Right lobe of liver (tissue), 6 donors: ENCODE results near the gene FBXO47. TPM values are rescaled to one million over a fixed set of nuclear protein-coding genes. Genes with fewer than 3 reads are reported as not detected.

Experiments used
- ATAC-seq, 4 donors: fragments of 200-7000 bp; cut with Tn5 transposase; one replicate each; pipeline ENCODE4 v1.9.1; 2020; ENCODE audit warnings: mild to moderate bottlenecking in 4 of 4, moderate library complexity in 4 of 4
- DNase-seq, 3 donors: peaks; one replicate each; pipeline ENCODE4 v3.0.0-alpha.2; 2020
- H3K27ac ChIP-seq, 3 donors: fragments of 200-600 bp; one replicate each; pipeline ENCODE4 v1.8.0; 2022
- H3K27me3 ChIP-seq, 2 donors: fragments of 200-600 bp; one replicate each; pipeline ENCODE4 v1.8.0; 2022
- H3K36me3 ChIP-seq, 4 donors: fragments of 200-600 bp; sonication (generic) in 1 of 4; one replicate each; pipeline versions ENCODE4 v1.5.1 to v1.8.0; 2017 to 2022; ENCODE audit warnings: control low read depth in 1 of 4
- H3K4me1 ChIP-seq, 4 donors: fragments of 200-600 bp; sonication (generic) in 1 of 4; one replicate each; pipeline versions ENCODE4 v1.5.1 to v1.8.0; 2017 to 2022; ENCODE audit warnings: control low read depth in 1 of 4
- H3K4me3 ChIP-seq, 3 donors: fragments of 200-600 bp; one replicate each; pipeline ENCODE4 v1.8.0; 2022
- H3K9me3 ChIP-seq, 4 donors: fragments of 200-600 bp; sonication (generic) in 1 of 4; one replicate each; pipeline versions ENCODE4 v1.5.1 to v1.8.0; 2017 to 2022; ENCODE audit warnings: control low read depth in 1 of 4
- POLR2A ChIP-seq: fragments of 450-650 bp; IDR thresholded peaks from one replicate; pipeline ENCODE4 v1.6.1; 2017; ENCODE audit warnings: antibody characterized with exemption, mild to moderate bottlenecking
- WGBS: methylation state at CpG from one replicate; pipeline ENCODE4 v1.1.6; 2018; ENCODE audit warnings: low coverage, low lambda C conversion rate; ENCODE audit not compliant: insufficient coverage; ENCODE audit errors: missing lambda C conversion rate; 5-methylcytosine and 5-hydroxymethylcytosine counted together
- intact Hi-C, 2 donors: fragments of 100-400 bp; cut with DNase I; formaldehyde crosslinking; loops; one replicate each; pipeline versions ENCODE4 v1.11.2 to v1.14.1; 2022
- total RNA-seq, 6 experiments: library from RNA; depleted of rRNA in 2 of 6; stranded (reverse); fragments of >200 nt in 2 of 6; fragmentation: NEBNext Ultra II Directional in 3 of 6; extraction: Animal tissue kit (Norgen Biotek cat#: 25700) in 3 of 6; gene quantifications; one replicate each; pipeline versions ENCODE4 v1.1.0 to v1.2.4, GENCODE V29; 2016 to 2023
- TF ChIP-seq, protein P1 (sequence below), 4 donors: fragments of 200-600 bp in 3 of 4; fragments of 450-650 bp in 1 of 4; IDR thresholded peaks; one replicate each; pipeline versions ENCODE4 v1.5.1 to v1.8.0; 2016 to 2022; ENCODE audit warnings: antibody characterized with exemption in 4 of 4, mild to moderate bottlenecking in 2 of 4
- donor health status: DM: no; HTN: yes; CAD: no.
- donor health status: DM: no; HTN: no; CAD: no.
- donor health status: DM: no; HTN: no; CAD: no.
- donor health status: DM: no; HTN: yes; CAD: no.
- donor health status: DM: no; HTN: yes; CAD: no.

FBXO47 gene
- total RNA-seq, 6 experiments from 2014 or later: not detected

DNA sequence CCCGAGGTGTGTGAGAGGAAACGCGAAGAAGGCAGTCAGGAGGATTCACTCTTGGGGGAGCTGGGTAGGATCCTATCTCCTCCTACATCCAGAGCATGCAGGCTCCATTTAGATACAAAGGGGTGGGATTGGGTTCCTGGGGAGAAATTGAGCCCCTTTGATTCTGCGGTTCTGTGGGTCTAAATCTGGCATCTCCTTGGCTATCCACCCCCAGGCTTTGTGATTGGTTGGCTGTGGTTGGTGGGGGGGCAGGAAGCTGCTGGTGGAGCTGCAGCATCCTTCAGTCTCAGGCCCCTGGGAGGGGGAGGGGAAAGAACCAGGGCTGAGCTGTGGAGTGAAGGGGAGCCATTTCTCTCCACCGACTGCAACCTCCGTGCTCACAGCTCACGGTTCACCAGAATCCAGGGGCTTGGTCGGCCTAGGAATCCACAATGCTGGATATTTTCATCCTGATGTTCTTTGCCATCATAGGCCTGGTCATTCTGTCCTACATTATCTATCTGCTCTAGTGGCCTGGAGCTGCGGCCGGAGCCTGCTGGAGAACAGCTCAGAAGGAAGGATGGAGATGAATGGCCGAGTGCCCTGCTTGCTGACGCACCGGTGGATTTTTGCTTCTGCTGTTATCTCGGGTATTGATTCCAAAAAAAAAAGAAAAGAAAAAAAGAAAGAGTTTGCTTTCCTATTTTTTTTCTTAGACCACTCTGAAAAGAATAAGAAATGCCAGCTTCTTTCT is 41.8 kb downstream of the FBXO47 start, which contains the start of gene LASP1NB:
LASP1NB (plus strand) TSS at position 352 of the 733 bp plus-strand sequence.
- Histone ChIP-seq H3K4me3 (no peak within 1 kb of the TSS), H3K4me1 (peaks cover 0 to 12% (median 6%) of the 10 kb centered on the region in 4 donors), H3K36me3 (peaks cover 0 to under 1% (median 0%) of the 10 kb centered on the region in 4 donors), H3K27me3 (no peaks in the 10 kb centered on the region), H3K9me3 (no peaks in the 10 kb centered on the region), H3K27ac (no peak within 1 kb of the TSS)
- DNase-seq (no peak), ATAC-seq (no peak)
- WGBS: 71% methylated on average over 12 of the region's 14 CpGs
- TF ChIP-seq POLR2A: no peak
- intact Hi-C loops: no loop called here

GRCh38 chr17:38922538-38923297 is 44.5 kb downstream of the FBXO47 start:
- DNase-seq (peak; percentile 42 to 73 (median 51)), ATAC-seq (peak; percentile 28 to 57 (median 44))
- no peaks in the 10 kb centered on the region for H3K27me3 ChIP-seq
- H3K9me3 ChIP-seq: no peaks in the 10 kb centered on the region
- no peak for TF ChIP-seq POLR2A
- TF ChIP-seq, protein P1, sequence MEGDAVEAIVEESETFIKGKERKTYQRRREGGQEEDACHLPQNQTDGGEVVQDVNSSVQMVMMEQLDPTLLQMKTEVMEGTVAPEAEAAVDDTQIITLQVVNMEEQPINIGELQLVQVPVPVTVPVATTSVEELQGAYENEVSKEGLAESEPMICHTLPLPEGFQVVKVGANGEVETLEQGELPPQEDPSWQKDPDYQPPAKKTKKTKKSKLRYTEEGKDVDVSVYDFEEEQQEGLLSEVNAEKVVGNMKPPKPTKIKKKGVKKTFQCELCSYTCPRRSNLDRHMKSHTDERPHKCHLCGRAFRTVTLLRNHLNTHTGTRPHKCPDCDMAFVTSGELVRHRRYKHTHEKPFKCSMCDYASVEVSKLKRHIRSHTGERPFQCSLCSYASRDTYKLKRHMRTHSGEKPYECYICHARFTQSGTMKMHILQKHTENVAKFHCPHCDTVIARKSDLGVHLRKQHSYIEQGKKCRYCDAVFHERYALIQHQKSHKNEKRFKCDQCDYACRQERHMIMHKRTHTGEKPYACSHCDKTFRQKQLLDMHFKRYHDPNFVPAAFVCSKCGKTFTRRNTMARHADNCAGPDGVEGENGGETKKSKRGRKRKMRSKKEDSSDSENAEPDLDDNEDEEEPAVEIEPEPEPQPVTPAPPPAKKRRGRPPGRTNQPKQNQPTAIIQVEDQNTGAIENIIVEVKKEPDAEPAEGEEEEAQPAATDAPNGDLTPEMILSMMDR (IDR thresholded peaks at IDR 0.05): no peak
- peaks cover 0 to 22% (median 6%) of the 10 kb centered on the region in 4 donors for H3K4me1 ChIP-seq
- H3K27ac ChIP-seq: no peak overlapping the region
- intact Hi-C loops: no loop called here
- peaks cover 12 to 25% (median 17%) of the 10 kb centered on the region in 4 donors for H3K36me3 ChIP-seq
- H3K4me3 ChIP-seq: no peak overlapping the region
- WGBS: 29% methylated on average over 3 of the region's 6 CpGs

GRCh38 chr17:38921756-38922411 is 45.3 kb downstream of the FBXO47 start:
- intact Hi-C loops: no loop called here
- peak in 1 of 4 donors; percentile 2 for ATAC-seq
- Histone ChIP-seq H3K36me3 (peaks cover 12 to 31% (median 17%) of the 10 kb centered on the region in 4 donors), H3K27me3 (no peaks in the 10 kb centered on the region), H3K9me3 (no peaks in the 10 kb centered on the region), H3K4me1 (peaks cover 0 to 28% (median 6%) of the 10 kb centered on the region in 4 donors), H3K27ac (no peak overlapping the region), H3K4me3 (no peak overlapping the region)
- WGBS: 59% methylated on average over 6 of the region's 13 CpGs
- DNase-seq: no peak
- TF ChIP-seq POLR2A: no peak
- TF ChIP-seq, protein P1 (IDR thresholded peaks at IDR 0.05): no peak

- H3K27me3 ChIP-seq: no peaks in the 10 kb centered on the region
- peaks cover 12 to 37% (median 21%) of the 10 kb centered on the region in 4 donors for H3K36me3 ChIP-seq
- DNase-seq (no peak), ATAC-seq (no peak)
- H3K27ac ChIP-seq: no peak overlapping the region
- no peak for TF ChIP-seq POLR2A
- TF ChIP-seq, protein P1 (IDR thresholded peaks at IDR 0.05): no peak
- peaks cover 0 to 40% (median 7%) of the 10 kb centered on the region in 4 donors for H3K4me1 ChIP-seq
- H3K4me3 ChIP-seq: no peak overlapping the region
- intact Hi-C loops: no loop called here
- H3K9me3 ChIP-seq: no peaks in the 10 kb centered on the region
- 60% methylated on average over 3 of the region's 9 CpGs for WGBS
Measured at GRCh38 chr17:38920374-38921291, 46.6 kb downstream of the FBXO47 start.
